Measurements from ENCODE around the gene LCN1. TPM values are rescaled to one million over a fixed set of nuclear protein-coding genes. Genes with fewer than 3 reads are reported as not detected.

The LCN1 gene
- polyA plus RNA-seq, 3 donors, result not detected

- Mint-ChIP-seq H3K27ac (no peak overlapping the region), H3K27me3 (ENCODE audit: low read depth in 3 of 3) (peaks cover 9 to 13% (median 12%) of the 10 kb centered on the region in 3 donors), H3K4me3 (no peak overlapping the region), H3K4me1 (no peaks in the 10 kb centered on the region), H3K9me3 (peaks cover 0 to 2% (median 0%) of the 10 kb centered on the region in 7 donors), H3K36me3 (no peaks in the 10 kb centered on the region)
- DNase-seq, result no peak
- TF ChIP-seq, protein P1, sequence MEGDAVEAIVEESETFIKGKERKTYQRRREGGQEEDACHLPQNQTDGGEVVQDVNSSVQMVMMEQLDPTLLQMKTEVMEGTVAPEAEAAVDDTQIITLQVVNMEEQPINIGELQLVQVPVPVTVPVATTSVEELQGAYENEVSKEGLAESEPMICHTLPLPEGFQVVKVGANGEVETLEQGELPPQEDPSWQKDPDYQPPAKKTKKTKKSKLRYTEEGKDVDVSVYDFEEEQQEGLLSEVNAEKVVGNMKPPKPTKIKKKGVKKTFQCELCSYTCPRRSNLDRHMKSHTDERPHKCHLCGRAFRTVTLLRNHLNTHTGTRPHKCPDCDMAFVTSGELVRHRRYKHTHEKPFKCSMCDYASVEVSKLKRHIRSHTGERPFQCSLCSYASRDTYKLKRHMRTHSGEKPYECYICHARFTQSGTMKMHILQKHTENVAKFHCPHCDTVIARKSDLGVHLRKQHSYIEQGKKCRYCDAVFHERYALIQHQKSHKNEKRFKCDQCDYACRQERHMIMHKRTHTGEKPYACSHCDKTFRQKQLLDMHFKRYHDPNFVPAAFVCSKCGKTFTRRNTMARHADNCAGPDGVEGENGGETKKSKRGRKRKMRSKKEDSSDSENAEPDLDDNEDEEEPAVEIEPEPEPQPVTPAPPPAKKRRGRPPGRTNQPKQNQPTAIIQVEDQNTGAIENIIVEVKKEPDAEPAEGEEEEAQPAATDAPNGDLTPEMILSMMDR (IDR thresholded peaks at IDR 0.05), result no peak
- H2AFZ ChIP-seq (ENCODE audit: insufficient read depth, low read depth, low read length, poor library complexity, severe bottlenecking), result no peak overlapping the region
- H3K4me2 ChIP-seq (replicated peaks; ENCODE audit: extremely low read depth, low read length, poor library complexity, severe bottlenecking), result no peak overlapping the region
- H3K36me3 ChIP-seq (replicated peaks in 1 of 2; ENCODE audit: control insufficient read depth in 1 of 2, insufficient read depth in 2 of 2, low read length in 2 of 2), result no peaks in the 10 kb centered on the region
- H3K9me3 ChIP-seq (replicated peaks in 1 of 2; ENCODE audit: control insufficient read depth in 1 of 2, insufficient read depth in 1 of 2, low read length in 2 of 2), result no peaks in the 10 kb centered on the region
- H3K9ac ChIP-seq (ENCODE audit: insufficient read depth, low read length, poor library complexity, severe bottlenecking), result no peak overlapping the region
- no peak overlapping the region for H3K27ac ChIP-seq (ENCODE audit: low read depth in 1 of 2, low read length in 2 of 2)
- intact Hi-C loops (cut with micrococcal nuclease), result no loop called here
- H3K4me3 ChIP-seq (replicated peaks in 1 of 3; ENCODE audit: low read depth in 2 of 3, low read length in 3 of 3), result no peak overlapping the region
- no peaks in the 10 kb centered on the region for H3K79me2 ChIP-seq (ENCODE audit: insufficient read depth, low read length)
- no peaks in the 10 kb centered on the region for H3K27me3 ChIP-seq (ENCODE audit: control insufficient read depth in 2 of 2, insufficient read depth in 2 of 2, low read length in 2 of 2)
- no peaks in the 10 kb centered on the region for H3K4me1 ChIP-seq (ENCODE audit: control insufficient read depth in 1 of 2, insufficient read depth in 2 of 2, low read length in 2 of 2)
- H4K20me1 ChIP-seq (ENCODE audit: insufficient read depth, low read length), result no peaks in the 10 kb centered on the region
- 91% methylated on average over 21 of the region's 21 CpGs for WGBS (ENCODE audit: insufficient coverage)
Measured at GRCh38 chr9:135523521-135524129, 2.4 kb downstream of the LCN1 start.

- Histone ChIP-seq H3K4me1 (ENCODE audit: control insufficient read depth in 1 of 2, insufficient read depth in 2 of 2, low read length in 2 of 2) (no peaks in the 10 kb centered on the region), H3K4me2 (replicated peaks; ENCODE audit: extremely low read depth, low read length, poor library complexity, severe bottlenecking) (no peak overlapping the region), H3K27ac (ENCODE audit: low read depth in 1 of 2, low read length in 2 of 2) (no peak overlapping the region), H3K4me3 (replicated peaks in 1 of 3; ENCODE audit: low read depth in 2 of 3, low read length in 3 of 3) (no peak overlapping the region), H2AFZ (ENCODE audit: insufficient read depth, low read depth, low read length, poor library complexity, severe bottlenecking) (no peak overlapping the region), H3K79me2 (ENCODE audit: insufficient read depth, low read length) (no peaks in the 10 kb centered on the region), H3K27me3 (ENCODE audit: control insufficient read depth in 2 of 2, insufficient read depth in 2 of 2, low read length in 2 of 2) (no peaks in the 10 kb centered on the region), H3K9ac (ENCODE audit: insufficient read depth, low read length, poor library complexity, severe bottlenecking) (no peak overlapping the region), H3K36me3 (replicated peaks in 1 of 2; ENCODE audit: control insufficient read depth in 1 of 2, insufficient read depth in 2 of 2, low read length in 2 of 2) (no peaks in the 10 kb centered on the region), H3K9me3 (replicated peaks in 1 of 2; ENCODE audit: control insufficient read depth in 1 of 2, insufficient read depth in 1 of 2, low read length in 2 of 2) (no peaks in the 10 kb centered on the region), H4K20me1 (ENCODE audit: insufficient read depth, low read length) (no peaks in the 10 kb centered on the region)
- Mint-ChIP-seq H3K27me3 (ENCODE audit: low read depth in 3 of 3) (peaks cover 7% of the 10 kb centered on the region in 3 donors), H3K36me3 (no peaks in the 10 kb centered on the region), H3K4me3 (no peak overlapping the region), H3K27ac (no peak overlapping the region), H3K4me1 (no peaks in the 10 kb centered on the region), H3K9me3 (peaks cover 0 to 2% (median 0%) of the 10 kb centered on the region in 7 donors)
- no peak for DNase-seq
- WGBS (ENCODE audit: insufficient coverage), result 88% methylated on average over 24 of the region's 27 CpGs
- intact Hi-C loops (cut with micrococcal nuclease), result no loop called here
- TF ChIP-seq, protein P1 (IDR thresholded peaks at IDR 0.05), result no peak
Measured at GRCh38 chr9:135524130-135524861, 3.1 kb downstream of the LCN1 start.

Data from CD14-positive monocyte (primary cell).